CD8-positive, alpha-beta memory T cell (primary cell): Measurements from ENCODE around the gene XKR3. TPM values are rescaled to one million over a fixed set of nuclear protein-coding genes. Genes with fewer than 3 reads are reported as not detected.

Experiments
- CTCF ChIA-PET: fragments of 350-600 bp; sonication (Branson Sonifier 250); formaldehyde crosslinking; loops from one replicate; lab custom pipeline; 2021; ENCODE audit warnings: antibody characterized with exemption; lab: Charles Lee
- POLR2A ChIA-PET: fragments of 350-600 bp; sonication (Branson Sonifier 250); formaldehyde crosslinking; loops from one replicate; lab custom pipeline; 2021; ENCODE audit warnings: antibody characterized with exemption; lab: Charles Lee
- DNase-seq, 5 donors: peaks; one replicate each; pipeline versions ENCODE4 v3.0.0 to v3.0.0-alpha.2; 2020 to 2022; ENCODE audit warnings: mixed read lengths in 1 of 5
- H3K27ac ChIP-seq: one replicate; pipeline ENCODE4 v1.7.0; 2013; ENCODE audit warnings: low read depth, mild to moderate bottlenecking, low read length, moderate library complexity
- H3K27me3 ChIP-seq: 2 replicates; pipeline ENCODE4 v1.7.0; 2013; ENCODE audit warnings: low read length, mild to moderate bottlenecking; ENCODE audit not compliant: insufficient read depth, poor library complexity, severe bottlenecking
- H3K36me3 ChIP-seq: 2 replicates; pipeline ENCODE4 v1.7.0; 2013; ENCODE audit warnings: mild to moderate bottlenecking, low read length, moderate library complexity; ENCODE audit not compliant: insufficient read depth
- H3K4me1 ChIP-seq: 2 replicates; pipeline ENCODE4 v1.7.0; 2013; ENCODE audit warnings: mild to moderate bottlenecking, low read length, moderate library complexity; ENCODE audit not compliant: insufficient read depth
- H3K4me3 ChIP-seq: 2 replicates; pipeline ENCODE4 v1.7.0; 2013; ENCODE audit warnings: mild to moderate bottlenecking, low read length
- H3K9me3 ChIP-seq: 2 replicates; pipeline ENCODE4 v1.7.0; 2013; ENCODE audit warnings: mild to moderate bottlenecking, low read length
- H3K27ac Mint-ChIP-seq, 8 donors: one replicate each; pipeline ENCODE4 v1.8.0; 2020 to 2021; ENCODE audit warnings: mixed read lengths in 8 of 8, mild to moderate bottlenecking in 6 of 8, inconsistent platforms in 3 of 8, moderate library complexity in 3 of 8
- H3K27me3 Mint-ChIP-seq, 2 donors: one replicate each; pipeline ENCODE4 v1.8.0; 2020 to 2021; ENCODE audit warnings: mixed read lengths in 2 of 2, mild to moderate bottlenecking in 1 of 2, moderate library complexity in 1 of 2
- H3K36me3 Mint-ChIP-seq, 3 donors: one replicate each; pipeline ENCODE4 v1.8.0; 2020 to 2021; ENCODE audit warnings: mixed read lengths in 3 of 3, inconsistent platforms in 1 of 3, mild to moderate bottlenecking in 1 of 3
- H3K4me1 Mint-ChIP-seq, 3 donors: one replicate each; pipeline ENCODE4 v1.8.0; 2020 to 2021; ENCODE audit warnings: mixed read lengths in 3 of 3, inconsistent platforms in 1 of 3, mild to moderate bottlenecking in 1 of 3
- H3K4me3 Mint-ChIP-seq, 7 donors: one replicate each; pipeline ENCODE4 v1.8.0; 2020 to 2021; ENCODE audit warnings: mixed read lengths in 7 of 7, mild to moderate bottlenecking in 6 of 7, moderate library complexity in 4 of 7, inconsistent platforms in 2 of 7
- H3K9me3 Mint-ChIP-seq, 5 donors: one replicate each; pipeline ENCODE4 v1.8.0; 2020 to 2022; ENCODE audit warnings: mixed read lengths in 5 of 5, mild to moderate bottlenecking in 3 of 5, moderate library complexity in 2 of 5, inconsistent platforms in 1 of 5
- polyA plus RNA-seq: library from polyadenylated mRNA; unstranded; fragments of 300-500 nt; fragmentation: Illumina TruSeq; gene quantifications from one replicate; pipeline ENCODE4 v1.2.3, GENCODE V29; 2021
- total RNA-seq, 2 experiments: library from RNA; stranded (reverse); gene quantifications; one replicate each; pipeline ENCODE4 v1.2.3, GENCODE V29; 2021

XKR3 gene
- total and polyA plus RNA-seq, 3 experiments from 2014 or later: not detected

DNA sequence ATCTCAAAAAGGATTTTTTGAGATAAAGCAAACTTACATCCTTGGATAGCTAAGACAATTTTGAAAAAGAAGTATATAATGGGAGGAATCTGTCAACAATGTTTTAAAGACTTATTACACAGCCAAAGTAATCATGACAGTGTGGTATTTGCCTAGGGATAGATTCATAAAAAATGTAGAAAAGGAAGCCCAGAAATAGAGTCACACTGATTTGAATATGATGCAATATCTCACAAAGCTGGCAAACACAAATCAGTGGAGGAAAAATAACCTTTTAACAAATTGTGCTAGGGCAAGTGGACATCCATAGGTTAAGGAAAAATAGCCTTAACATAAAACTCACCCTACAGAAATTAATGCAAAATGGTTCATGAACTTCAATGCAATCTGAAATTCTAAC lies 6.0 kb downstream of the XKR3 start:
- DNase-seq: no peak
- ChIA-PET CTCF (no interaction called here), POLR2A (no interaction called here)
- Histone ChIP-seq H3K27ac (no peak overlapping the region), H3K4me3 (no peak overlapping the region), H3K4me1 (no peaks in the 10 kb centered on the region), H3K36me3 (no peaks in the 10 kb centered on the region), H3K9me3 (no peaks in the 10 kb centered on the region), H3K27me3 (no peaks in the 10 kb centered on the region)
- H3K36me3 Mint-ChIP-seq: no peaks in the 10 kb centered on the region
- H3K27me3 Mint-ChIP-seq: peaks cover 0 to 9% of the 10 kb centered on the region in 2 donors
- H3K4me1 Mint-ChIP-seq: peaks cover 1 to 5% (median 5%) of the 10 kb centered on the region in 3 donors
- no peak overlapping the region for H3K4me3 Mint-ChIP-seq
- no peak overlapping the region for H3K27ac Mint-ChIP-seq
- H3K9me3 Mint-ChIP-seq: peaks cover 0 to 14% (median 2%) of the 10 kb centered on the region in 5 donors

- no peak overlapping the region for H3K27ac Mint-ChIP-seq
- no peak for DNase-seq
- Histone ChIP-seq H3K4me1 (no peaks in the 10 kb centered on the region), H3K36me3 (no peaks in the 10 kb centered on the region), H3K27ac (no peak overlapping the region), H3K9me3 (no peaks in the 10 kb centered on the region), H3K27me3 (no peaks in the 10 kb centered on the region), H3K4me3 (no peak overlapping the region)
- H3K4me1 Mint-ChIP-seq: no peaks in the 10 kb centered on the region
- no peak overlapping the region for H3K4me3 Mint-ChIP-seq
- ChIA-PET POLR2A (no interaction called here), CTCF (no interaction called here)
- H3K36me3 Mint-ChIP-seq: no peaks in the 10 kb centered on the region
- peaks cover 0 to 14% (median 2%) of the 10 kb centered on the region in 5 donors for H3K9me3 Mint-ChIP-seq
- H3K27me3 Mint-ChIP-seq: peaks cover 0 to 9% of the 10 kb centered on the region in 2 donors
Observed at GRCh38 chr22:16818538-16818937, 6.7 kb downstream of the XKR3 start.

- ChIA-PET CTCF (no interaction called here), POLR2A (no interaction called here)
- H3K27ac ChIP-seq: no peak overlapping the region
- no peaks in the 10 kb centered on the region for H3K36me3 ChIP-seq
- no peak overlapping the region for H3K27ac Mint-ChIP-seq
- H3K9me3 ChIP-seq: no peaks in the 10 kb centered on the region
- H3K27me3 Mint-ChIP-seq: peaks cover 0 to 9% of the 10 kb centered on the region in 2 donors
- no peak overlapping the region for H3K4me3 Mint-ChIP-seq
- no peak for DNase-seq
- H3K4me1 Mint-ChIP-seq: no peaks in the 10 kb centered on the region
- H3K4me1 ChIP-seq: no peaks in the 10 kb centered on the region
- H3K27me3 ChIP-seq: no peaks in the 10 kb centered on the region
- no peak overlapping the region for H3K4me3 ChIP-seq
- peaks cover 0 to 9% (median 2%) of the 10 kb centered on the region in 5 donors for H3K9me3 Mint-ChIP-seq
- H3K36me3 Mint-ChIP-seq: no peaks in the 10 kb centered on the region
Observed at GRCh38 chr22:16815073-16815472, 10.1 kb downstream of the XKR3 start.

DNA sequence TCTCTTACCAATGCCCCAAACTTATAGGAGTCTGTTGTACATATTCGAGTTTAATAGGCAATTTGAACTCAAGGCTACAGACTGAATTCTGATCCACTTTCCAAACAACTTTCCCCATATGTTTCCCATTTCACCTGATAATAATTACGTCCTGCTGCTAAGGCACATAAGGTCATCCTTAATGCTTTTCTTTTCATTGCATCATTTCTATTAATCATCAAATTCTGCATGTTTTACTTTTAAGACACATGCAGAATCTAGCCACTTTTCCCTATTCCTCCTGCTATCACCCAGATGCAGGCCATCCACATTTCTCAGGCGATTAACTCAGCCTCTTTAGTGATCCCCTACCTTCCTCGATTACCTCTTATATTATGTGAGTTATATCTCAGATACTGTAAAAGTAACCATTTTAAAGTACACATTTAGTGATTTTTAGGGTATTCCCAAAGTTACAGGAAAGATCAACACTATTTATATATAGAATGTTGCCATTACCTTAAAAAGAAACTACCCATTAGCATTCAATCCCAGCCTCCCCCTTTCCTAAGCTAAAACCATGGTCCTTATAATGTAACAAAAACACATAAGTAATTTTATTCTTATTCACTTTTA lies 14.9 kb downstream of the XKR3 start:
- H3K4me3 Mint-ChIP-seq: no peak overlapping the region
- H3K27me3 ChIP-seq: no peaks in the 10 kb centered on the region
- peaks cover 0 to 6% (median 0%) of the 10 kb centered on the region in 5 donors for H3K9me3 Mint-ChIP-seq
- no peak for DNase-seq
- H3K27me3 Mint-ChIP-seq: no peaks in the 10 kb centered on the region
- H3K9me3 ChIP-seq: no peaks in the 10 kb centered on the region
- H3K36me3 Mint-ChIP-seq: no peaks in the 10 kb centered on the region
- no peaks in the 10 kb centered on the region for H3K36me3 ChIP-seq
- H3K4me3 ChIP-seq: no peak overlapping the region
- no peaks in the 10 kb centered on the region for H3K4me1 Mint-ChIP-seq
- H3K27ac ChIP-seq: no peak overlapping the region
- H3K4me1 ChIP-seq: no peaks in the 10 kb centered on the region
- ChIA-PET POLR2A (no interaction called here), CTCF (no interaction called here)
- no peak overlapping the region for H3K27ac Mint-ChIP-seq

- no peak overlapping the region for H3K27ac Mint-ChIP-seq
- H3K4me1 ChIP-seq: no peaks in the 10 kb centered on the region
- no peaks in the 10 kb centered on the region for H3K36me3 Mint-ChIP-seq
- no peaks in the 10 kb centered on the region for H3K4me1 Mint-ChIP-seq
- no peak for DNase-seq
- no peaks in the 10 kb centered on the region for H3K9me3 Mint-ChIP-seq
- no peaks in the 10 kb centered on the region for H3K9me3 ChIP-seq
- H3K27me3 ChIP-seq: no peaks in the 10 kb centered on the region
- CTCF ChIA-PET: no interaction called here
- no peaks in the 10 kb centered on the region for H3K36me3 ChIP-seq
- no peaks in the 10 kb centered on the region for H3K27me3 Mint-ChIP-seq
- H3K4me3 ChIP-seq: no peak overlapping the region
- no peak overlapping the region for H3K4me3 Mint-ChIP-seq
- POLR2A ChIA-PET: no interaction called here
- H3K27ac ChIP-seq: no peak overlapping the region
Observed at GRCh38 chr22:16808744-16809143, 16.5 kb downstream of the XKR3 start.

- DNase-seq: no peak
- Mint-ChIP-seq H3K4me3 (no peak overlapping the region), H3K9me3 (no peaks in the 10 kb centered on the region), H3K36me3 (no peaks in the 10 kb centered on the region), H3K27me3 (no peaks in the 10 kb centered on the region), H3K27ac (no peak overlapping the region), H3K4me1 (no peaks in the 10 kb centered on the region)
- Histone ChIP-seq H3K27me3 (no peaks in the 10 kb centered on the region), H3K27ac (no peak overlapping the region), H3K9me3 (no peaks in the 10 kb centered on the region), H3K4me3 (no peak overlapping the region), H3K4me1 (no peaks in the 10 kb centered on the region), H3K36me3 (no peaks in the 10 kb centered on the region)
- POLR2A ChIA-PET: no interaction called here
- CTCF ChIA-PET: no interaction called here
Observed at GRCh38 chr22:16807109-16807508, 18.1 kb downstream of the XKR3 start.

DNA sequence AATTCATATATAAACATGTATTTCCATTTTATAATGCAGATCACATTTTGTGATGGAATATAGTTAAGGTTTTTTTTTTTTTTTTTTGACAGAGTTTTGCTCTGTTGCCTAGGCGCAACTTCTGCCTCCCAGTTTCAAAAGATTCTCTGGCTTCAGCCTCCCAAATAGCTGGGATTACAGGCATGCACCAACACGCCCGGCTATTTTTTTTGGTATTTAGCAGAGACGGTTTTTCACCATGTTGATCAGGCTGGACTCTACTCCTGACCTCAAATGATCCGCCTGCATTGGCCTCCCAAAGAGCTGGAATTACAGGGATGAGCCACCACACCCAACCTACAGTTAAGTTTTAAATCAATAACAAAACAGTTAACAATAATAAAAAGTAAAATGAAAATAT lies 18.8 kb downstream of the XKR3 start:
- H3K4me1 ChIP-seq: no peaks in the 10 kb centered on the region
- POLR2A ChIA-PET: no interaction called here
- Mint-ChIP-seq H3K9me3 (no peaks in the 10 kb centered on the region), H3K27ac (no peak overlapping the region), H3K36me3 (no peaks in the 10 kb centered on the region), H3K4me3 (no peak overlapping the region), H3K27me3 (peaks cover 0 to 1% of the 10 kb centered on the region in 2 donors), H3K4me1 (no peaks in the 10 kb centered on the region)
- H3K4me3 ChIP-seq: no peak overlapping the region
- H3K9me3 ChIP-seq: no peaks in the 10 kb centered on the region
- H3K27me3 ChIP-seq: no peaks in the 10 kb centered on the region
- DNase-seq: no peak
- H3K36me3 ChIP-seq: no peaks in the 10 kb centered on the region
- CTCF ChIA-PET: no interaction called here
- no peak overlapping the region for H3K27ac ChIP-seq

- H3K36me3 ChIP-seq: no peaks in the 10 kb centered on the region
- no peaks in the 10 kb centered on the region for H3K9me3 ChIP-seq
- ChIA-PET POLR2A (no interaction called here), CTCF (no interaction called here)
- H3K27ac ChIP-seq: no peak overlapping the region
- no peak for DNase-seq
- Mint-ChIP-seq H3K9me3 (no peaks in the 10 kb centered on the region), H3K4me1 (no peaks in the 10 kb centered on the region), H3K4me3 (no peak overlapping the region), H3K27ac (no peak overlapping the region), H3K36me3 (no peaks in the 10 kb centered on the region), H3K27me3 (peaks cover 0 to 1% of the 10 kb centered on the region in 2 donors)
- H3K4me3 ChIP-seq: no peak overlapping the region
- H3K27me3 ChIP-seq: no peaks in the 10 kb centered on the region
- H3K4me1 ChIP-seq: no peaks in the 10 kb centered on the region
Observed at GRCh38 chr22:16804882-16805281, 20.3 kb downstream of the XKR3 start.
